ENCODE measurements around the gene DBNDD1.
"Not testable (repeated sequence)": the region's sequence is repeated elsewhere in the genome, so short reads cannot be mapped to it uniquely, and the experiment has no call there.

DNA sequence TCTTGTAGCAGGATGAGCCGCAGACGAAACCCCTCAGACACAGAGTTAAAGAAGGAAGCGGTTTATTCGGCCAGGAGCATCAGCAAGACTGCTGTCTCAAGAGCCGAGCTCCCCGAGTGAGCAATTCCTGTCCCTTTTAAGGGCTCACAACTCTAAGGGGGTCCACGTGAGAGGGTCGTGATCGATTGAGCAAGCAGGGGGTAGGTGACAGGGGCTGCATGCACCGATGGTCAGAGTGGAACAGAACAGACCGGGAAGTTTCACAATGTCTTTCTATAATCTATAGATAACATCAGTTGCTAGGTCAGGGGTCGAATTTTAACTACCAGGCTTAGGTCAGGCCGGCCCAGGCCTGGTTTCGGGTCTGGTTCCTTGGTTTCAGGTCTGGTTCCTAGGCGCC is 37.3 kb upstream of the DBNDD1 start:
- TF ChIP-seq, protein P1, sequence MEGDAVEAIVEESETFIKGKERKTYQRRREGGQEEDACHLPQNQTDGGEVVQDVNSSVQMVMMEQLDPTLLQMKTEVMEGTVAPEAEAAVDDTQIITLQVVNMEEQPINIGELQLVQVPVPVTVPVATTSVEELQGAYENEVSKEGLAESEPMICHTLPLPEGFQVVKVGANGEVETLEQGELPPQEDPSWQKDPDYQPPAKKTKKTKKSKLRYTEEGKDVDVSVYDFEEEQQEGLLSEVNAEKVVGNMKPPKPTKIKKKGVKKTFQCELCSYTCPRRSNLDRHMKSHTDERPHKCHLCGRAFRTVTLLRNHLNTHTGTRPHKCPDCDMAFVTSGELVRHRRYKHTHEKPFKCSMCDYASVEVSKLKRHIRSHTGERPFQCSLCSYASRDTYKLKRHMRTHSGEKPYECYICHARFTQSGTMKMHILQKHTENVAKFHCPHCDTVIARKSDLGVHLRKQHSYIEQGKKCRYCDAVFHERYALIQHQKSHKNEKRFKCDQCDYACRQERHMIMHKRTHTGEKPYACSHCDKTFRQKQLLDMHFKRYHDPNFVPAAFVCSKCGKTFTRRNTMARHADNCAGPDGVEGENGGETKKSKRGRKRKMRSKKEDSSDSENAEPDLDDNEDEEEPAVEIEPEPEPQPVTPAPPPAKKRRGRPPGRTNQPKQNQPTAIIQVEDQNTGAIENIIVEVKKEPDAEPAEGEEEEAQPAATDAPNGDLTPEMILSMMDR (IDR thresholded peaks at IDR 0.05) = not testable (repeated sequence)
- TF ChIP-seq ZFX (IDR thresholded peaks at IDR 0.05; ENCODE audit: borderline replicate concordance) = not testable (repeated sequence)

Data from 22Rv1 (cell line).